Lower leg skin (tissue), 3 donors: ENCODE measurements around the gene IL6.

Experiments used
- CTCF ChIP-seq, 3 donors: fragments of 450-650 bp; IDR thresholded peaks; one replicate each; pipeline ENCODE4 v1.5.1; 2016; ENCODE audit warnings: antibody characterized with exemption in 3 of 3, mild to moderate bottlenecking in 3 of 3, moderate library complexity in 2 of 3
- POLR2A ChIP-seq, 2 donors: fragments of 450-650 bp; IDR thresholded peaks; one replicate each; pipeline ENCODE4 v1.6.1; 2016 to 2017; ENCODE audit warnings: antibody characterized with exemption in 2 of 2, mild to moderate bottlenecking in 1 of 2, moderate library complexity in 1 of 2

GRCh38 chr7:22709857-22710256 is 17.1 kb upstream of the IL6 start:
- TF ChIP-seq CTCF (IDR thresholded peaks at IDR 0.05) (no peak), POLR2A (IDR thresholded peaks at IDR 0.05) (no peak)
